Measurements from ENCODE around the gene PSRC1. TPM values are rescaled to one million over a fixed set of nuclear protein-coding genes. Genes with fewer than 3 reads are reported as not detected.
A peak's percentile ranks its signal among the peaks of the same experiment; 100 is the strongest.

Gene PSRC1
- total RNA-seq, 1 experiment from 2014 or later = 68.4 TPM

GRCh38 chr1:109282952-109283747 is at the start of gene PSRC1 (continued):
- TF ChIP-seq, protein P1, sequence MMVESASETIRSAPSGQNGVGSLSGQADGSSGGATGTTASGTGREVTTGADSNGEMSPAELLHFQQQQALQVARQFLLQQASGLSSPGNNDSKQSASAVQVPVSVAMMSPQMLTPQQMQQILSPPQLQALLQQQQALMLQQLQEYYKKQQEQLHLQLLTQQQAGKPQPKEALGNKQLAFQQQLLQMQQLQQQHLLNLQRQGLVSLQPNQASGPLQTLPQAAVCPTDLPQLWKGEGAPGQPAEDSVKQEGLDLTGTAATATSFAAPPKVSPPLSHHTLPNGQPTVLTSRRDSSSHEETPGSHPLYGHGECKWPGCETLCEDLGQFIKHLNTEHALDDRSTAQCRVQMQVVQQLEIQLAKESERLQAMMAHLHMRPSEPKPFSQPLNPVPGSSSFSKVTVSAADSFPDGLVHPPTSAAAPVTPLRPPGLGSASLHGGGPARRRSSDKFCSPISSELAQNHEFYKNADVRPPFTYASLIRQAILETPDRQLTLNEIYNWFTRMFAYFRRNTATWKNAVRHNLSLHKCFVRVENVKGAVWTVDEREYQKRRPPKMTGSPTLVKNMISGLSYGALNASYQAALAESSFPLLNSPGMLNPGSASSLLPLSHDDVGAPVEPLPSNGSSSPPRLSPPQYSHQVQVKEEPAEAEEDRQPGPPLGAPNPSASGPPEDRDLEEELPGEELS (CRISPR knock-in tag; IDR thresholded peaks at IDR 0.05) = peak; percentile 42; the same call in 1 of the 2 replicates
- no peak for TF ChIP-seq GRHL2 (CRISPR knock-in tag; IDR thresholded peaks at IDR 0.05; ENCODE audit: insufficient replicate concordance, severe bottlenecking)
- TF ChIP-seq CREB1 (CRISPR knock-in tag; IDR thresholded peaks at IDR 0.05) = no peak
- peak; percentile 99 for TF ChIP-seq MYBL2 (CRISPR knock-in tag; IDR thresholded peaks at IDR 0.05)
- peak; percentile 82; the same call in 1 of the 2 replicates for TF ChIP-seq ETV6 (CRISPR knock-in tag; IDR thresholded peaks at IDR 0.05)
- no peak for TF ChIP-seq ZNF416 (CRISPR knock-in tag; IDR thresholded peaks at IDR 0.05)
- peak; percentile 76; the same call in 1 of the 2 replicates for TF ChIP-seq E2F4 (CRISPR knock-in tag; IDR thresholded peaks at IDR 0.05; ENCODE audit: borderline replicate concordance, low read depth)
- no peak for TF ChIP-seq E2F1 (CRISPR knock-in tag; IDR thresholded peaks at IDR 0.05)
- TF ChIP-seq, protein P2, sequence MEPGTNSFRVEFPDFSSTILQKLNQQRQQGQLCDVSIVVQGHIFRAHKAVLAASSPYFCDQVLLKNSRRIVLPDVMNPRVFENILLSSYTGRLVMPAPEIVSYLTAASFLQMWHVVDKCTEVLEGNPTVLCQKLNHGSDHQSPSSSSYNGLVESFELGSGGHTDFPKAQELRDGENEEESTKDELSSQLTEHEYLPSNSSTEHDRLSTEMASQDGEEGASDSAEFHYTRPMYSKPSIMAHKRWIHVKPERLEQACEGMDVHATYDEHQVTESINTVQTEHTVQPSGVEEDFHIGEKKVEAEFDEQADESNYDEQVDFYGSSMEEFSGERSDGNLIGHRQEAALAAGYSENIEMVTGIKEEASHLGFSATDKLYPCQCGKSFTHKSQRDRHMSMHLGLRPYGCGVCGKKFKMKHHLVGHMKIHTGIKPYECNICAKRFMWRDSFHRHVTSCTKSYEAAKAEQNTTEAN (CRISPR knock-in tag; IDR thresholded peaks at IDR 0.05) = peak; percentile 93; the same call in 1 of the 2 replicates
- TF ChIP-seq, protein P3, sequence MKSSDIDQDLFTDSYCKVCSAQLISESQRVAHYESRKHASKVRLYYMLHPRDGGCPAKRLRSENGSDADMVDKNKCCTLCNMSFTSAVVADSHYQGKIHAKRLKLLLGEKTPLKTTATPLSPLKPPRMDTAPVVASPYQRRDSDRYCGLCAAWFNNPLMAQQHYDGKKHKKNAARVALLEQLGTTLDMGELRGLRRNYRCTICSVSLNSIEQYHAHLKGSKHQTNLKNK (CRISPR knock-in tag; IDR thresholded peaks at IDR 0.05) = no peak
- TF ChIP-seq HMGA2 (CRISPR knock-in tag; IDR thresholded peaks at IDR 0.05) = no peak
- TF ChIP-seq RELA (CRISPR knock-in tag; IDR thresholded peaks at IDR 0.05; ENCODE audit: borderline replicate concordance) = no peak
- TF ChIP-seq KAT7 (CRISPR knock-in tag; IDR thresholded peaks at IDR 0.05; ENCODE audit: borderline replicate concordance) = no peak
- TF ChIP-seq ATF1 (CRISPR knock-in tag; IDR thresholded peaks at IDR 0.05) = no peak
- TF ChIP-seq FOXK1 (CRISPR knock-in tag; IDR thresholded peaks at IDR 0.05) = peak; percentile 83; the same call in 1 of the 2 replicates
- peak; percentile 82 for TF ChIP-seq FOXP1 (CRISPR knock-in tag; IDR thresholded peaks at IDR 0.05; ENCODE audit: borderline replicate concordance)
- no peak for TF ChIP-seq PREB (CRISPR knock-in tag; IDR thresholded peaks at IDR 0.05; ENCODE audit: borderline replicate concordance)
- TF ChIP-seq SMAD3 (CRISPR knock-in tag; IDR thresholded peaks at IDR 0.05; ENCODE audit: borderline replicate concordance) = peak; percentile 70; the same call in 1 of the 2 replicates
- TF ChIP-seq, protein P4, sequence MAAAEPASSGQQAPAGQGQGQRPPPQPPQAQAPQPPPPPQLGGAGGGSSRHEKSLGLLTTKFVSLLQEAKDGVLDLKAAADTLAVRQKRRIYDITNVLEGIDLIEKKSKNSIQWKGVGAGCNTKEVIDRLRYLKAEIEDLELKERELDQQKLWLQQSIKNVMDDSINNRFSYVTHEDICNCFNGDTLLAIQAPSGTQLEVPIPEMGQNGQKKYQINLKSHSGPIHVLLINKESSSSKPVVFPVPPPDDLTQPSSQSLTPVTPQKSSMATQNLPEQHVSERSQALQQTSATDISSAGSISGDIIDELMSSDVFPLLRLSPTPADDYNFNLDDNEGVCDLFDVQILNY (CRISPR knock-in tag; IDR thresholded peaks at IDR 0.05) = peak; percentile 82
